Measurements from ENCODE around the gene OR4F6.

OR4F6 gene

GRCh38 chr15:101813803-101814534 is 10.7 kb downstream of the OR4F6 start:
- Histone ChIP-seq H3K9me3 (no peaks in the 10 kb centered on the region), H3K4me1 (no peaks in the 10 kb centered on the region), H3K36me3 (no peaks in the 10 kb centered on the region), H3K27me3 (peaks cover 13% of the 10 kb centered on the region), H3K4me3 (ENCODE audit: low read depth, low read length) (no peak overlapping the region)
- no peak for DNase-seq
- TF ChIP-seq CTCF (IDR thresholded peaks at IDR 0.05; ENCODE audit: low read depth, low read length) = no peak

- TF ChIP-seq CTCF (IDR thresholded peaks at IDR 0.05; ENCODE audit: low read depth, low read length) = no peak
- Histone ChIP-seq H3K4me1 (no peaks in the 10 kb centered on the region), H3K4me3 (ENCODE audit: low read depth, low read length) (no peak overlapping the region), H3K9me3 (no peaks in the 10 kb centered on the region), H3K36me3 (no peaks in the 10 kb centered on the region), H3K27me3 (peaks cover 5% of the 10 kb centered on the region)
- no peak for DNase-seq
Observed at GRCh38 chr15:101820781-101821180, 17.5 kb downstream of the OR4F6 start.

GRCh38 chr15:101827257-101827656 is 23.9 kb downstream of the OR4F6 start:
- Histone ChIP-seq H3K36me3 (no peaks in the 10 kb centered on the region), H3K27me3 (peaks cover 37% of the 10 kb centered on the region)
- no peak for DNase-seq

GRCh38 chr15:101828774-101829173 is 25.5 kb downstream of the OR4F6 start:
- DNase-seq = no peak

More at GRCh38 chr15:101827257-101827656, 23.9 kb downstream of the OR4F6 start:
- H3K4me1 ChIP-seq = no peaks in the 10 kb centered on the region
- H3K9me3 ChIP-seq = no peaks in the 10 kb centered on the region
- no peak overlapping the region for H3K4me3 ChIP-seq (ENCODE audit: low read depth, low read length)
- TF ChIP-seq CTCF (IDR thresholded peaks at IDR 0.05; ENCODE audit: low read depth, low read length) = no peak

GRCh38 chr15:101841656-101842055 is 38.3 kb downstream of the OR4F6 start:
- no peak overlapping the region for H3K4me3 ChIP-seq (ENCODE audit: low read depth, low read length)
- TF ChIP-seq CTCF (IDR thresholded peaks at IDR 0.05; ENCODE audit: low read depth, low read length) = no peak
- no peaks in the 10 kb centered on the region for H3K4me1 ChIP-seq
- peaks cover 12% of the 10 kb centered on the region for H3K27me3 ChIP-seq
- H3K9me3 ChIP-seq = no peaks in the 10 kb centered on the region
- no peak for DNase-seq
- no peaks in the 10 kb centered on the region for H3K36me3 ChIP-seq

More at GRCh38 chr15:101828774-101829173, 25.5 kb downstream of the OR4F6 start:
- Histone ChIP-seq H3K4me1 (no peaks in the 10 kb centered on the region), H3K36me3 (no peaks in the 10 kb centered on the region), H3K9me3 (no peaks in the 10 kb centered on the region), H3K4me3 (ENCODE audit: low read depth, low read length) (no peak overlapping the region), H3K27me3 (peaks cover 37% of the 10 kb centered on the region)
- no peak for TF ChIP-seq CTCF (IDR thresholded peaks at IDR 0.05; ENCODE audit: low read depth, low read length)

- DNase-seq = no peak
- no peaks in the 10 kb centered on the region for H3K4me1 ChIP-seq
- H3K4me3 ChIP-seq (ENCODE audit: low read depth, low read length) = no peak overlapping the region
- H3K9me3 ChIP-seq = no peaks in the 10 kb centered on the region
- H3K36me3 ChIP-seq = no peaks in the 10 kb centered on the region
- TF ChIP-seq CTCF (IDR thresholded peaks at IDR 0.05; ENCODE audit: low read depth, low read length) = no peak
- peaks cover 8% of the 10 kb centered on the region; the same call in 1 of the 2 replicates for H3K27me3 ChIP-seq
Observed at GRCh38 chr15:101844916-101845315, 41.6 kb downstream of the OR4F6 start.
